CD1c-positive myeloid dendritic cell (primary cell): ENCODE measurements around the gene HNRNPC.
"Not testable (repeated sequence)": the region's sequence is repeated elsewhere in the genome, so short reads cannot be mapped to it uniquely, and the experiment has no call there.

Experiments used
- DNase-seq: peaks from one replicate; pipeline ENCODE4 v3.0.0-alpha.2; 2016; ENCODE audit errors: extremely low spot score

Gene HNRNPC

DNA sequence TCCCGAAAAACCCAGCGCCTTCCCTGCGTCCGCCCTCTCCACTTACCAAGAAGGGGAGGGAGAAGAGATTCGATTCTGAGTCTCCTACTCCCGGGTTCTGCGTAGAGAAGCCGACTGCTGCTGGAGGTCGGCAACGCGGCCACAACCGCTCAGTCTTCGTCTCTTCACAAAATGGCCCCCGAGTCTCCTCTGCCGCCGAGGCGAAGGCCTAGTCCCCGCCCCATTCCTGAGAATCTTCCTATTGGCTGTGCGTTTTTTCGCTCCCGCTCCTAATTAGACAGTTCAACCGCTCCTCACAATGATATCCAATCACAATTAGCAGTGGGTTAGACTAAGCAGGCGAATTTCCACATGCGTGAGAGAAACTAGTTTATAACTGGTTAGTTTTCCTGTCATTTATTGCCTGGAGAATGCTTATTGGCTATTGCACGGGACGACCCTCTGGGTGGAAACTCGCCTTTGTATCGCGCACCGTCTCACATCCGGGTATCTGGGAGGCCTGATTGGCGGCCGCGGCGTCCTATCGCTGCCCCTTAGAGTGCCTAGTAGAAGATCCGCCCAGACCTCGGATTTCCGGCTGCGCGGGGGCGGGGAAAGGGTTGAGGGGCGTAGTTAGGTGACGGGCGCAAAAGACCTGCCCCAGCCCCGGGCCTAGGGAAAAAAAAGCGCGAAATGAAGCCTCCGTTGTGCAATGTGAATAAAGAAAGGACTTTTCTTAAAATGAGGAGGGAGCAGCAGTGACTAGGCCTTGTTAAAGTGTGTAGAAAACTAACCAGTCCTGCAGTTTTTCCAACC, at the start of gene HNRNPC:
HNRNPC (minus strand) TSS at position 191 of the 795 bp plus-strand sequence. CDS start 35,249 bp downstream, outside the sequence.
- DNase-seq, result peak; percentile 100

DNA sequence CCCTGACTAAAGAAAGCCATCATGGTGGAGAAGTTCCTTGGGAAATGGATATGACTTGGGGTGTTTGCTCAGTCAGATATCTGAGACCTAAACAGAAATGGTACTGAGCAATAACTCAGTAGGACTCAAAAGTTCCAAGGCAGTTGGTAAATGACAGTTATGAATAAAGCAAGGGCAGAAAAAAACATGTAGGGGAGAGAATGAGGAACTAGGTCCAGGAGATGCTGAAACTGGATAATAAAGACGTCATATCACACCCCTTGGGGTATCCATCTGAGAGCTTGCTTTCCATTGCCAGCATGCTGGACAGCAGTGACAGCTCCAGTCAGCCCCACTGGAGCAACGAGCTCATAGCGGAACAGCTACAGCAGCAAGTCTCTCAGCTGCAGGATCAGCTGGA, 48.2 kb upstream of the HNRNPC start:
- peak; percentile 57 for DNase-seq

- no peak for DNase-seq
These were observed 44.3 kb upstream of the HNRNPC start for GRCh38 chr14:21313512-21313911.

DNA sequence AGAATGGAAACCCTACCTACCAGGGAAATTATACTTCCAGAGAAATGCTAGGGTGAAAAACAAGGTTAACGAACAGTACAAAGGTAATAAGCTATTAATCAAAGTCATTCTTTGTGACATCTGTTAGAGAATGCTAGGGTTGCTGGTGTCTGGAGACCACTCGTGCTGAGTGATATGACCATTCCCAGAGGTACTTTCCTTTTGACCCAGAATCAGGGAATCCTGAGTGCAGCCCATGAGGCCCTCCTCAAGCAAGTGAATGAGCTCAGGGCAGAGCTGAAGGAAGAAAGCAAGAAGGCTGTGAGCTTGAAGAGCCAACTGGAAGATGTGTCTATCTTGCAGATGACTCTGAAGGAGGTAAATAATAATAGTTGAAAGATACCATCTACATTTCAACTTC, 42.4 kb upstream of the HNRNPC start:
- DNase-seq, result no peak

- DNase-seq, result no peak
These were observed 40.7 kb upstream of the HNRNPC start for GRCh38 chr14:21309956-21310355.

GRCh38 chr14:21309238-21309636, 40.0 kb upstream of the HNRNPC start:
- no peak for DNase-seq

GRCh38 chr14:21308479-21309237, 39.4 kb upstream of the HNRNPC start:
- DNase-seq, result peak; percentile 85

DNA sequence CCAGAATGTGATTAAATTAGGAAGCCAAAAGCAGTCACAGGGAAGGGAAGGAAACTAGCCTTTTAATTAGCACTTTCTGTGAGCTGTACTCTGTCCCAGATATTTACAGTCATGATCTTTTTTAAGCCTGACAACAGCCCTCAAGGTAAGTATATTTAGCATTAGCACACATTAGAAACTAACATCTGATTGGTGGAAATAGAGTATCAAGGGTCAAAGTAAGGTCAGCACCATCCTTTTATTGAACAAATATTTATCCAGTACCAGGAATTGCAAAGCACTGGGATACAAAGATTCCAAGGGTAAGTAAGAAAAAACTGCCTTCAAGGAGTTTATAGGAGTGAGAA, 38.9 kb upstream of the HNRNPC start:
- DNase-seq, result no peak

DNA sequence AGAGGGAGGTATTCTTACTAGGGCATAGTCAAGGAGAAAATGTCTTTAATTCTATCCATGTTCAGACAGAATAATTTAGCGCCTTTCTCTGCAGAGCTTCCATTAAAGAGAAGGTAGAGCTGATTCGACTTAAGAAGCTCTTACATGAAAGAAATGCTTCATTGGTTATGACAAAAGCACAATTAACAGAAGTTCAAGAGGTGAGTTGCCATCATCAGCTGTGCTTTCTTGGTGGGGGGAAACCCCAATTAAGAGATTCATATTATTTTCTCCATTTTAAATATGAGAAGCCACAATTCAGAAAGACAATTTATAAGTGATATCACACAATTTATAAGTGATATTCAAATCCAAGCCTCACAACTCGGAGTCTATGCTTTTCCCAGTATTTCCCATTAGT, 38.4 kb upstream of the HNRNPC start:
- DNase-seq, result no peak

DNA sequence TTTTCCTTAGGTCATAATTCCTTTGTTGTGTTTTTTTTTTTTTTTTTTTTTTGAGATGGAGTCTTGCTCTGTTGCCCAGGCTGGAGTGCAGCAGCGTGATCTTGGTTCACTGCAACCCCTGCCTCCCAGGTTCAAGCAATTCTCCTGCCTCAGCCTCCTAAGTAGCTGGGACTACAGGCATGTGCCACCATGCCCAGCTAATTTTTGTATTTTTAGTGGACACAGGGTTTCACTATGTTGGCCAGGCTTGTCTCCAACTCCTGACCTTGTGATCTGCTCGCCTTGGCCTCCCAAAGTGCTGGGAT, 33.5 kb upstream of the HNRNPC start:
- not testable (repeated sequence) for DNase-seq

GRCh38 chr14:21302013-21302835, 33.0 kb upstream of the HNRNPC start:
- no peak for DNase-seq

GRCh38 chr14:21300892-21301291, 31.6 kb upstream of the HNRNPC start:
- peak; percentile 6 for DNase-seq

- no peak for DNase-seq
These were observed 30.4 kb upstream of the HNRNPC start for GRCh38 chr14:21299562-21300130.

GRCh38 chr14:21298358-21298757, 29.1 kb upstream of the HNRNPC start:
- no peak for DNase-seq

DNA sequence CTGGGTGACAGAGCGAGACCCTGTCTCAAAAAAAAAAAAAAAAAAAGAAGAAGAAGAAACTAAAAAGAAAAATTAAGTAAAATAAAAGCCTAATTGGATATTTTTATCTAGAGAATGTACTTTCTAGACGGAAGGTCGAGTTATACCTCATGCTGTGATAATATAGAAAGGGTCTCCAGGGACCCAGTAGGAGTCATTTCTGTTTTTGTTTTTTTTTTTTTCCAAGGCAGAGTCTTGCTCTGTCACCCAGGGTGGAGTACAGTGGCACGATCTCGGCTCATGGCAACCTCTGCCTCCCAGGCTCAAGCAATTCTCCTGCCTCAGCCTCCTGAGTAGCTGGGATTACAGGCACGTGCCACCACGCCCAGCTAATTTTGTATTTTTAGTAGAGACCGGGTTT, 24.8 kb upstream of the HNRNPC start:
- DNase-seq, result not testable (repeated sequence)

GRCh38 chr14:21287168-21287567, 17.9 kb upstream of the HNRNPC start:
- DNase-seq, result no peak

DNA sequence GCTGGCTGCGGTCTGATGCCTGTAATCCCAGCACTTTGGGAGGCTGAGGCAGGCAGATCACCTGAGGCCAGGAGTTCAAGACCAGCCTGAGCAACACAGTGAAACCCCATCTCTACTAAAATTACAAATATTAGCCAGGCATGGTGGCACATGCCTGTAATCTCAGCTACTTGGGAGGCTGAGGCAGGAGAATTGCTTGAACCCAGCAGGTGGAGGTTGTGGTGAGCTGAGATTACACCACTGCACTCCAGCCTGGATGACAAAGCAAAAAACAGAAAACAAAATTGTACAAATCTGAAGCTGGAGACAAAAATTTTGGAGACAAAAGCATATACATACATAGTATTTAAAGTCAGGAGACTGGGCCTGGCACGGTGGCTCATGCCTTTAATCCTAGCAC, 17.3 kb upstream of the HNRNPC start:
- DNase-seq, result not testable (repeated sequence)

GRCh38 chr14:21281917-21282316, 12.7 kb upstream of the HNRNPC start:
- not testable (repeated sequence) for DNase-seq

GRCh38 chr14:21279783-21280182, 10.5 kb upstream of the HNRNPC start, which contains the start of gene RPGRIP1:
Gene RPGRIP1 (plus strand): TSS chr14:21280083. CDS start chr14:21287977, 7,894 bp downstream.
- DNase-seq, result no peak

DNA sequence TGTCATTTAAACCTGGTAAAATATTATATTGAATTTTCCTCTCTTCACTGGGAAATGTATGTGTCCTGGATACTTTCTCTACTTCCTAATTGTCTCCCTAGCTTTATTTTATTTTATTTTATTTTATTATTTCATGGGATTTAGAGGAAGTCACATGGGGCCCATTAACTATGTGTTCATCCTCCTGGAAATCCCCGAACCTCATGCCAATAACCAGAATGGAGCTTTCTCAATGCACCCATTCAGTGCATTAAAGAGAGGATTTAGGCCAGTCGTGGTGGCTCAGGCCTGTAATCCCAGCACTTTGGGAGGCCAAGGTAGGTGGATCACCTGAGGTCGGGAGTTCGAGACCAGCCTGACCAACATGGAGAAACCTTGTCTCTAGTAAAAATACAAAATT, 9.4 kb upstream of the HNRNPC start:
- DNase-seq, result no peak

DNA sequence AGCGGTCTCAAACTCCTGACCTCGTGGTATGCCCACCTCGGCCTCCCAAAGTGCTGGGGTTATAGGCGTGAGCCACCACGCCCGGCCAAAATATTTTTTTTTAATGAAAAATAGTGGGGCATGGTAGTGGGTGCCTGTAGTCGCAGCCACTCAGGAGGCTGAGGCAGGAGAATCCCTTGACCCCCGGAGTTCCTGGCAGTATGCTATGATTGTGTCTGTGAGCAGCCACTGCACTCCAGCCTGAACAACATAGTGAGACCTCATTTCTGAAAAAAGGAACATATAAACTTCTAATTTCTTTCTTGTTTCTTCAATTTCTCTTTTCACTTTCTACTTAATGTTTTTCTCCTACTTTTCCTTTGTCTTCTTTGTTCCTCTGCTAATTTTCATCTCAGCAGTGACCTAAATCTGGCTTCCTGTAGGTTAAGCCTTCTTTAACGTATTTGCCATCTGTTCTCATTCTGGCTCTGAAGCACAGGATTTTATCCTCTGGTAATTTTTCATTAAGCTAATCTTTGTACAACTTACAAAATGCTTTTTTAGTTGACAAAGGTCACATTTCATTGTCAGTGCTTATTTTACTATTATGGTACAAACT, 6.1 kb upstream of the HNRNPC start:
- DNase-seq, result no peak

DNA sequence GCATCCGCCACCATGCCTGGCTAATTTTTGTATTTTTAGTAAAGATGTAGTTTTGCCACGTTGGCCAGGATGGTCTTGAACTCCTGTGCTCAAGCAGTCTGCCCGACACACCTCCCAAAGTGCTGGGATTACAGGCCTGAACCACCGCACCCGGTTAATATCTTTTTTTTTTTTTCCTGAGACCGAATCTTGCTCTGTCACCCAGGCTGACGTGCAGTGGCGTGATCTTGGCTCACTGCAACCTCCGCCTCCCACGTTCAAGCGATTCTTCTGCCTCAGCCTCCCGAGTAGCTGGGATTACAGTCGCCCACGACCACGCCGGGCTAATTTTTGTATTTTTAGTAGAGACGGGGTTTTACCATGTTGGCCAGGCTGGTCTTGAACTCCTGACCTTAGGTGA, 3.4 kb upstream of the HNRNPC start:
- DNase-seq, result not testable (repeated sequence)
